Smooth muscle cell (in vitro differentiated cells): ENCODE measurements around the gene ARRB1. TPM values are rescaled to one million over a fixed set of nuclear protein-coding genes. Genes with fewer than 3 reads are reported as not detected.

Experiments used
- DNase-seq: peaks from one replicate; lab custom pipeline; 2025; ENCODE audit not compliant: unreplicated experiment; lab: John Stamatoyannopoulos, UW
- H2AFZ ChIP-seq: fragments of 200-600 bp; sonication (generic); 2 replicates; pipeline ENCODE4 v1.6.0; 2016; ENCODE audit warnings: antibody characterized with exemption, low read depth, mild to moderate bottlenecking
- H3F3A ChIP-seq: fragments of 200-600 bp; sonication (generic); 2 replicates; pipeline ENCODE4 v1.6.0; 2017; ENCODE audit warnings: antibody characterized with exemption, low read depth
- H3K27ac ChIP-seq: fragments of 200-600 bp; sonication (generic); 2 replicates; pipeline ENCODE4 v1.5.1; 2016; ENCODE audit warnings: low read depth, mild to moderate bottlenecking
- H3K27me3 ChIP-seq: fragments of 200-600 bp; sonication (generic); 2 replicates; pipeline ENCODE4 v1.6.1; 2016; ENCODE audit warnings: low read depth, mild to moderate bottlenecking
- H3K36me3 ChIP-seq: fragments of 200-600 bp; sonication (generic); 2 replicates; pipeline ENCODE4 v1.5.1; 2016; ENCODE audit warnings: low read depth
- H3K4me1 ChIP-seq: fragments of 200-600 bp; sonication (generic); 2 replicates; pipeline ENCODE4 v1.5.1; 2016; ENCODE audit warnings: low read depth
- H3K4me2 ChIP-seq: fragments of 200-600 bp; sonication (generic); 2 replicates; pipeline ENCODE4 v1.6.0; 2016; ENCODE audit warnings: mild to moderate bottlenecking
- H3K4me3 ChIP-seq: fragments of 200-600 bp; sonication (generic); 2 replicates; pipeline ENCODE4 v1.5.1; 2016; ENCODE audit warnings: mild to moderate bottlenecking
- H3K79me2 ChIP-seq: fragments of 200-600 bp; sonication (generic); 2 replicates; pipeline ENCODE4 v1.6.0; 2016; ENCODE audit warnings: low read depth, mild to moderate bottlenecking
- H3K9ac ChIP-seq: fragments of 200-600 bp; sonication (generic); 2 replicates; pipeline ENCODE4 v1.6.0; 2016; ENCODE audit warnings: low read depth
- H3K9me3 ChIP-seq: fragments of 200-600 bp; sonication (generic); replicated peaks from 2 replicates; pipeline ENCODE4 v1.5.1; 2016; ENCODE audit warnings: low read depth
- H4K20me1 ChIP-seq: fragments of 200-600 bp; sonication (generic); 2 replicates; pipeline ENCODE4 v1.6.0; 2016; ENCODE audit warnings: low read depth
- CTCF ChIP-seq: fragments of 200-600 bp; sonication (generic); IDR thresholded peaks from 2 replicates; pipeline ENCODE4 v1.5.1; 2017; ENCODE audit warnings: borderline replicate concordance, mild to moderate bottlenecking, antibody characterized with exemption; ENCODE audit not compliant: insufficient read depth, poor library complexity, severe bottlenecking
- WGBS: methylation state at CpG from one replicate; pipeline ENCODE4 v1.1.7; 2016; ENCODE audit warnings: low lambda C conversion rate; 5-methylcytosine and 5-hydroxymethylcytosine counted together
- polyA plus RNA-seq: library from polyadenylated mRNA; unstranded; fragments of >200 nt; fragmentation: Nextera tagmentation; extraction: Ambion mirVana; gene quantifications from 2 replicates; pipeline ENCODE4 v1.2.1, GENCODE V29; 2016
- total RNA-seq: library from RNA; depleted of rRNA; stranded (reverse); fragments of >200 nt; gene quantifications from 2 replicates; pipeline ENCODE4 v1.2.3, GENCODE V29; 2014

The ARRB1 gene
- total and polyA plus RNA-seq, 2 experiments from 2014 or later = 4.6 to 16.9 TPM

- Histone ChIP-seq H3K4me1 (no peaks in the 10 kb centered on the region), H3F3A (no peaks in the 10 kb centered on the region), H3K27me3 (no peaks in the 10 kb centered on the region), H3K4me2 (no peak overlapping the region), H3K36me3 (no peaks in the 10 kb centered on the region), H4K20me1 (peaks cover 14% of the 10 kb centered on the region), H3K9ac (no peak overlapping the region), H3K9me3 (no peaks in the 10 kb centered on the region), H3K27ac (no peak overlapping the region), H2AFZ (no peak overlapping the region), H3K4me3 (no peak overlapping the region), H3K79me2 (peaks cover 6% of the 10 kb centered on the region)
- DNase-seq = no peak
- no peak for TF ChIP-seq CTCF
- 79% methylated on average over 4 of the region's 4 CpGs for WGBS
Observed at GRCh38 chr11:75298191-75298975, 53.1 kb downstream of the ARRB1 start.

GRCh38 chr11:75293903-75294302, 57.6 kb downstream of the ARRB1 start:
- no peak overlapping the region for H3K9ac ChIP-seq
- H3K79me2 ChIP-seq = peaks cover 6% of the 10 kb centered on the region
- H3K4me1 ChIP-seq = no peaks in the 10 kb centered on the region
- H3K36me3 ChIP-seq = no peaks in the 10 kb centered on the region
- no peaks in the 10 kb centered on the region for H3K9me3 ChIP-seq
- no peak overlapping the region for H3K4me2 ChIP-seq
- H3K27ac ChIP-seq = no peak overlapping the region
- no peak for DNase-seq
- peaks cover 23% of the 10 kb centered on the region for H4K20me1 ChIP-seq
- H3K4me3 ChIP-seq = no peak overlapping the region
- no peaks in the 10 kb centered on the region for H3F3A ChIP-seq
- H3K27me3 ChIP-seq = no peaks in the 10 kb centered on the region
- no peak for TF ChIP-seq CTCF
- H2AFZ ChIP-seq = no peak overlapping the region
- WGBS = 95% methylated on average over 2 of the region's 2 CpGs

- Histone ChIP-seq H3K9me3 (no peaks in the 10 kb centered on the region), H3K4me1 (no peaks in the 10 kb centered on the region), H3K27me3 (no peaks in the 10 kb centered on the region), H3K79me2 (peaks cover 6% of the 10 kb centered on the region), H3K27ac (no peak overlapping the region), H2AFZ (no peak overlapping the region), H3K36me3 (no peaks in the 10 kb centered on the region), H3K4me2 (no peak overlapping the region), H3K4me3 (no peak overlapping the region), H4K20me1 (peaks cover 23% of the 10 kb centered on the region), H3F3A (no peaks in the 10 kb centered on the region), H3K9ac (no peak overlapping the region)
- no peak for TF ChIP-seq CTCF
- DNase-seq = no peak
- WGBS = 100% methylated on average over 3 of the region's 3 CpGs
Observed at GRCh38 chr11:75292943-75293342, 58.5 kb downstream of the ARRB1 start.

- no peak for TF ChIP-seq CTCF
- no peaks in the 10 kb centered on the region for H3K4me1 ChIP-seq
- no peak overlapping the region for H3K4me3 ChIP-seq
- H3F3A ChIP-seq = no peaks in the 10 kb centered on the region
- no peak for DNase-seq
- no peak overlapping the region for H2AFZ ChIP-seq
- H4K20me1 ChIP-seq = peaks cover 23% of the 10 kb centered on the region
- no peaks in the 10 kb centered on the region for H3K36me3 ChIP-seq
- H3K27ac ChIP-seq = no peak overlapping the region
- no peak overlapping the region for H3K4me2 ChIP-seq
- peaks cover 6% of the 10 kb centered on the region for H3K79me2 ChIP-seq
- no peak overlapping the region for H3K9ac ChIP-seq
- no peaks in the 10 kb centered on the region for H3K9me3 ChIP-seq
- WGBS = 98% methylated on average over 6 of the region's 6 CpGs
- no peaks in the 10 kb centered on the region for H3K27me3 ChIP-seq
Observed at GRCh38 chr11:75291741-75292140, 59.7 kb downstream of the ARRB1 start.
